Measurements from ENCODE around the gene BHLHE40. TPM values are rescaled to one million over a fixed set of nuclear protein-coding genes. Genes with fewer than 3 reads are reported as not detected.
"Not testable (repeated sequence)": the region's sequence is repeated elsewhere in the genome, so short reads cannot be mapped to it uniquely, and the experiment has no call there.

BHLHE40 gene
- total and polyA plus RNA-seq, 2 of the 8 experiments (the other 6 are each of a cell fraction or from before 2014, with no cell fraction given): 1.5 to 2.2 TPM

GRCh38 chr3:4961865-4962264, 17.4 kb upstream of the BHLHE40 start:
- H3K14ac ChIP-seq (ENCODE audit: insufficient read length); H2BK120ac ChIP-seq (replicated peaks; ENCODE audit: low read depth, low read length); H3K27me3 ChIP-seq (replicated peaks in 1 of 4; ENCODE audit: control insufficient read depth in 3 of 4, extremely low read depth in 1 of 4, insufficient read depth in 3 of 4, low read length in 3 of 4); H3K36me3 ChIP-seq (ENCODE audit: control insufficient read depth in 2 of 4, insufficient read depth in 4 of 4, low read length in 3 of 4); POLR2A ChIA-PET (ENCODE audit: partially characterized antibody); H2BK12ac ChIP-seq (ENCODE audit: low read depth, low read length); H3K9ac ChIP-seq (replicated peaks in 1 of 4; ENCODE audit: extremely low read depth in 1 of 4, low read depth in 3 of 4, low read length in 3 of 4); H3K23ac ChIP-seq (ENCODE audit: insufficient read length); H3K4me2 ChIP-seq (ENCODE audit: insufficient read depth in 1 of 2, low read depth in 2 of 2, low read length in 2 of 2); H4K5ac ChIP-seq (ENCODE audit: insufficient read length, low read depth, low read length); FAIRE-seq; H4K8ac ChIP-seq (ENCODE audit: extremely low read depth, insufficient read depth, low read length); H3K27ac ChIP-seq (ENCODE audit: low read depth, low read length); H2AFZ ChIP-seq (ENCODE audit: low read length); DNase-seq (ENCODE audit: low read depth in 1 of 2, low spot score in 2 of 2); H3K56ac ChIP-seq (replicated peaks; ENCODE audit: insufficient read length, low read depth, low read length); H3K4ac ChIP-seq (replicated peaks; ENCODE audit: insufficient read length, low read depth, low read length); H3K23me2 ChIP-seq (ENCODE audit: low read depth, low read length); H3K79me2 ChIP-seq (ENCODE audit: control insufficient read depth in 1 of 2, insufficient read depth in 2 of 2, low read length in 2 of 2); H2BK15ac ChIP-seq (ENCODE audit: low read length); H3K79me1 ChIP-seq (ENCODE audit: low read depth, low read length); H2BK5ac ChIP-seq (ENCODE audit: low read depth, low read length); H2BK20ac ChIP-seq (ENCODE audit: low read length); H3K18ac ChIP-seq (ENCODE audit: extremely low read depth, low read length); H3K4me1 ChIP-seq (replicated peaks in 1 of 4; ENCODE audit: control insufficient read depth in 3 of 4, insufficient read depth in 4 of 4, low read length in 3 of 4); H4K20me1 ChIP-seq (replicated peaks in 1 of 2; ENCODE audit: control insufficient read depth in 1 of 2, insufficient read depth in 2 of 2, low read length in 2 of 2); H3K4me3 ChIP-seq (ENCODE audit: extremely low read depth in 1 of 4, insufficient read depth in 2 of 4, low read depth in 3 of 4, low read length in 4 of 4); H2AK5ac ChIP-seq (ENCODE audit: low read depth, low read length); H4K91ac ChIP-seq (replicated peaks; ENCODE audit: insufficient read length, low read length): not testable (repeated sequence)
- peaks cover 2 to 11% of the 10 kb centered on the region in 2 experiments; a peak in 2 of 4 replicates for H3K9me3 ChIP-seq (ENCODE audit: insufficient read depth in 2 of 2, low read depth in 1 of 2, low read length in 1 of 2)
- 91% methylated on average over 2 of the region's 2 CpGs; no CpG with 5 or more reads in 1 of the 2 experiments for WGBS, 2 experiments (ENCODE audit: extremely low coverage in 1 of 2, insufficient coverage in 1 of 2, insufficient read length in 1 of 2, insufficient replicate concordance in 2 of 2, low coverage in 1 of 2, low lambda C conversion rate in 2 of 2, missing lambda C conversion rate in 1 of 2)
- CTCF ChIA-PET (ENCODE audit: partially characterized antibody): interaction anchor here (0.6 to 2.8 kb wide), 4 partner anchors 8 to 148 kb away, joined by 3 to 12 read pairs (median 4); no protein-coding TSS in a partner anchor
